ENCODE results near the gene CRIP2. TPM values are rescaled to one million over a fixed set of nuclear protein-coding genes. Genes with fewer than 3 reads are reported as not detected.

Gene CRIP2
- total and polyA plus RNA-seq, 9 of the 15 experiments (the other 6 are each of a cell fraction or from before 2014, with no cell fraction given), result 0.18 to 2.0 (median 0.69) TPM; not detected in 1

- no peak for FAIRE-seq
- Histone ChIP-seq H3K4me2 (ENCODE audit: insufficient read depth, low read length) (no peak overlapping the region), H3K4me3 (no peak overlapping the region), H3K9ac (ENCODE audit: insufficient read depth in 1 of 2, low read depth in 2 of 2, low read length in 2 of 2) (no peak overlapping the region; a peak in 1 of 4 replicates), H3K36me3 (ENCODE audit: control insufficient read depth, insufficient read depth, low read length) (peaks cover 66% of the 10 kb centered on the region; the same call in 2 of the 3 replicates), H3K27ac (ENCODE audit: extremely low read depth, low read depth, low read length) (no peak overlapping the region), H3K27me3 (ENCODE audit: control insufficient read depth in 2 of 2, insufficient read depth in 2 of 2, low read length in 2 of 2) (no peaks in the 10 kb centered on the region), H3K79me2 (ENCODE audit: control insufficient read depth, insufficient read depth, low read length) (no peaks in the 10 kb centered on the region), H2AFZ (ENCODE audit: low read depth, low read length) (no peak overlapping the region), H4K20me1 (replicated peaks; ENCODE audit: control insufficient read depth, insufficient read depth, low read length) (no peaks in the 10 kb centered on the region; the same call in 1 of the 2 replicates), H3K4me1 (replicated peaks in 1 of 2; ENCODE audit: control insufficient read depth in 2 of 2, insufficient read depth in 2 of 2, low read length in 2 of 2) (peaks cover 0 to 44% of the 10 kb centered on the region in 2 experiments; a peak in 2 of 5 replicates), H3K9me3 (replicated peaks; ENCODE audit: control insufficient read depth, insufficient read depth, low read depth, low read length) (no peaks in the 10 kb centered on the region), H3K9me1 (ENCODE audit: control insufficient read depth, insufficient read depth, low read length) (no peaks in the 10 kb centered on the region)
- WGBS (ENCODE audit: insufficient coverage, low coverage, missing lambda C conversion rate), result 96% methylated on average over 8 of the region's 53 CpGs
- POLR2A ChIA-PET, result no interaction called here
- no peak for ATAC-seq
- no TSS peak for BruUV-seq (replicated peaks)
- intact Hi-C loops (cut with micrococcal nuclease), result no loop called here
- in situ Hi-C loops (cut with MboI), result no loop called here
- TF ChIP-seq ZBTB34 (CRISPR knock-in tag; IDR thresholded peaks at IDR 0.05) (no peak), CTCF (IDR thresholded peaks at IDR 0.05 in 2 of 3, conservative IDR thresholded peaks at IDR 0.05 in 1 of 3; ENCODE audit: insufficient read depth in 2 of 3, low read depth in 1 of 3, low read length in 3 of 3) (no peak), ETS1 (conservative IDR thresholded peaks at IDR 0.05; ENCODE audit: control insufficient read depth, low read depth, low read length) (no peak), ATF6 (CRISPR knock-in tag; IDR thresholded peaks at IDR 0.05) (no peak), ZNF436 (CRISPR knock-in tag; IDR thresholded peaks at IDR 0.05) (no peak), CEBPG (CRISPR knock-in tag; IDR thresholded peaks at IDR 0.05) (no peak), CEBPG (tag; conservative IDR thresholded peaks at IDR 0.05 in 1 of 2, IDR thresholded peaks at IDR 0.05 in 1 of 2) (no peak), POLR2G (IDR thresholded peaks at IDR 0.05; ENCODE audit: low read depth, low read length) (peak; percentile 54; the same call in 1 of the 2 replicates), ZNF263 (CRISPR knock-in tag; IDR thresholded peaks at IDR 0.05; ENCODE audit: borderline replicate concordance) (no peak), SRSF7 (optimal IDR thresholded peaks at IDR 0.05; ENCODE audit: low read depth, low read length) (no peak)
- CTCF ChIA-PET (ENCODE audit: low intra/inter-chr PET ratio), result no interaction called here
- no peak for DNase-seq (ENCODE audit: extremely low read depth in 1 of 4, low spot score in 3 of 4)
These were observed 7.9 kb upstream of the CRIP2 start for GRCh38 chr14:105466531-105467248.
